ENCODE results near the gene LMO7. TPM values are rescaled to one million over a fixed set of nuclear protein-coding genes. Genes with fewer than 3 reads are reported as not detected.

LMO7 gene
- total and polyA plus RNA-seq, 2 of the 13 experiments (the other 11 are each of a cell fraction or from before 2014, with no cell fraction given) = 34.0 to 121 TPM

GRCh38 chr13:75804605-75805004, 168.5 kb downstream of the LMO7 start:
- peaks cover 24 to 77% of the 10 kb centered on the region in 2 experiments for H3K36me3 ChIP-seq (replicated peaks in 1 of 2; ENCODE audit: control insufficient read depth in 1 of 2, insufficient read depth in 2 of 2, low read length in 2 of 2)
- H3K79me2 ChIP-seq (ENCODE audit: insufficient read depth, low read length) = peaks cover 3% of the 10 kb centered on the region
- intact Hi-C loops (cut with micrococcal nuclease; ENCODE audit: unreplicated experiment) = no loop called here
- FAIRE-seq (no peak), DNase-seq (ENCODE audit: low spot score) (no peak), ATAC-seq (no peak)
- WGBS (ENCODE audit: low lambda C conversion rate) = 99% methylated on average over 4 of the region's 4 CpGs
- H3K27me3 ChIP-seq (ENCODE audit: control insufficient read depth in 1 of 2, insufficient read depth in 2 of 2, low read length in 2 of 2) = no peaks in the 10 kb centered on the region
- no peak for TF ChIP-seq CREM (IDR thresholded peaks at IDR 0.05)
- TF ChIP-seq CREM (CRISPR knock-in tag; IDR thresholded peaks at IDR 0.05) = no peak
- no peak for TF ChIP-seq ZNF747 (CRISPR knock-in tag; IDR thresholded peaks at IDR 0.05; ENCODE audit: borderline replicate concordance)
- TF ChIP-seq, protein P1, sequence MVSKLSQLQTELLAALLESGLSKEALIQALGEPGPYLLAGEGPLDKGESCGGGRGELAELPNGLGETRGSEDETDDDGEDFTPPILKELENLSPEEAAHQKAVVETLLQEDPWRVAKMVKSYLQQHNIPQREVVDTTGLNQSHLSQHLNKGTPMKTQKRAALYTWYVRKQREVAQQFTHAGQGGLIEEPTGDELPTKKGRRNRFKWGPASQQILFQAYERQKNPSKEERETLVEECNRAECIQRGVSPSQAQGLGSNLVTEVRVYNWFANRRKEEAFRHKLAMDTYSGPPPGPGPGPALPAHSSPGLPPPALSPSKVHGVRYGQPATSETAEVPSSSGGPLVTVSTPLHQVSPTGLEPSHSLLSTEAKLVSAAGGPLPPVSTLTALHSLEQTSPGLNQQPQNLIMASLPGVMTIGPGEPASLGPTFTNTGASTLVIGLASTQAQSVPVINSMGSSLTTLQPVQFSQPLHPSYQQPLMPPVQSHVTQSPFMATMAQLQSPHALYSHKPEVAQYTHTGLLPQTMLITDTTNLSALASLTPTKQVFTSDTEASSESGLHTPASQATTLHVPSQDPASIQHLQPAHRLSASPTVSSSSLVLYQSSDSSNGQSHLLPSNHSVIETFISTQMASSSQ (IDR thresholded peaks at IDR 0.05; ENCODE audit: low read depth) = no peak
- TF ChIP-seq, protein P1 (CRISPR knock-in tag; IDR thresholded peaks at IDR 0.05; ENCODE audit: borderline replicate concordance) = no peak
- TF ChIP-seq ZNF430 (CRISPR knock-in tag; IDR thresholded peaks at IDR 0.05) = no peak
- TF ChIP-seq CCDC6 (CRISPR knock-in tag; IDR thresholded peaks at IDR 0.05) = no peak
- no peak for TF ChIP-seq NFRKB (IDR thresholded peaks at IDR 0.05)
- TF ChIP-seq CCAR2 (optimal IDR thresholded peaks at IDR 0.05; ENCODE audit: low read depth, low read length) = no peak
- TF ChIP-seq ZNF614 (CRISPR knock-in tag; IDR thresholded peaks at IDR 0.05; ENCODE audit: borderline replicate concordance) = no peak
- H3K9me3 ChIP-seq (ENCODE audit: low read length) = no peaks in the 10 kb centered on the region
- no peak overlapping the region for H2AFZ ChIP-seq (ENCODE audit: low read length)
- no TSS peak for BruUV-seq (replicated peaks)
- in situ Hi-C loops (cut with HindIII; ENCODE audit: extremely low pct_ligation_motif_present, low pct_unique_long_range_greater_than_20kb) = no loop called here
- no peak overlapping the region for H3K4me3 ChIP-seq (replicated peaks in 1 of 3; ENCODE audit: insufficient read depth in 1 of 3, low read depth in 2 of 3, low read length in 3 of 3)
- ChIA-PET POLR2A (no interaction called here), CTCF (ENCODE audit: low intra/inter-chr PET ratio, low total read pairs) (no interaction called here)
- H4K20me1 ChIP-seq (ENCODE audit: insufficient read depth, low read length) = no peaks in the 10 kb centered on the region
- no peak overlapping the region for H3K4me2 ChIP-seq (ENCODE audit: low read depth, low read length)
- no peak overlapping the region for H3K27ac ChIP-seq (ENCODE audit: extremely low read length, insufficient read depth, low read length)
- H3K4me1 ChIP-seq (ENCODE audit: insufficient read depth, low read length) = 0 out of 2 replicates have a peak, but pooled peaks cover 7% of the 10 kb centered on the region
- no peak overlapping the region for H3K9ac ChIP-seq (ENCODE audit: insufficient read depth, low read depth, low read length)

Data from HepG2 (cell line).